ENCODE data around the gene OXCT2.
"Not testable (repeated sequence)": the region's sequence is repeated elsewhere in the genome, so short reads cannot be mapped to it uniquely, and the experiment has no call there.

OXCT2 gene

GRCh38 chr1:39771022-39771532, at the start of gene OXCT2:
Gene OXCT2 (minus strand): TSS chr1:39771348. CDS start chr1:39771255, 93 bp downstream.
- not testable (repeated sequence) for DNase-seq (ENCODE audit: low read depth)

- no peak for DNase-seq (ENCODE audit: low read depth)
Measured at GRCh38 chr1:39819091-39819812, 48.1 kb upstream of the OXCT2 start.

- DNase-seq (ENCODE audit: low read depth) = no peak
Measured at GRCh38 chr1:39818482-39818881, 47.3 kb upstream of the OXCT2 start.

GRCh38 chr1:39817091-39817932, 46.2 kb upstream of the OXCT2 start:
- DNase-seq (ENCODE audit: low read depth) = peak; percentile 51

- peak; percentile 43 for DNase-seq (ENCODE audit: low read depth)
Measured at GRCh38 chr1:39816415-39817090, 45.4 kb upstream of the OXCT2 start.

- DNase-seq (ENCODE audit: low read depth) = no peak
Measured at GRCh38 chr1:39812913-39813312, 41.8 kb upstream of the OXCT2 start.

- DNase-seq (ENCODE audit: low read depth) = no peak
Measured at GRCh38 chr1:39808784-39809517, 37.8 kb upstream of the OXCT2 start.

GRCh38 chr1:39805385-39805784, 34.2 kb upstream of the OXCT2 start:
- DNase-seq (ENCODE audit: low read depth) = no peak

- DNase-seq (ENCODE audit: low read depth) = no peak
Measured at GRCh38 chr1:39802496-39803260, 31.5 kb upstream of the OXCT2 start.

GRCh38 chr1:39800471-39800835, 29.3 kb upstream of the OXCT2 start:
- DNase-seq (ENCODE audit: low read depth) = no peak

- peak; percentile 54 for DNase-seq (ENCODE audit: low read depth)
Measured at GRCh38 chr1:39799770-39800470, 28.8 kb upstream of the OXCT2 start.

GRCh38 chr1:39798859-39799769, 28.0 kb upstream of the OXCT2 start:
- DNase-seq (ENCODE audit: low read depth) = peak; percentile 81

- no peak for DNase-seq (ENCODE audit: low read depth)
Measured at GRCh38 chr1:39795651-39796050, 24.5 kb upstream of the OXCT2 start.

- no peak for DNase-seq (ENCODE audit: low read depth)
Measured at GRCh38 chr1:39791838-39792237, 20.7 kb upstream of the OXCT2 start.

- no peak for DNase-seq (ENCODE audit: low read depth)
Measured at GRCh38 chr1:39789571-39790110, 18.5 kb upstream of the OXCT2 start.

GRCh38 chr1:39788758-39789570, 17.8 kb upstream of the OXCT2 start, which contains the start of gene BMP8B:
Gene BMP8B (minus strand): TSS chr1:39788865. CDS start chr1:39788485, 380 bp downstream.
- DNase-seq (ENCODE audit: low read depth) = peak; percentile 38

GRCh38 chr1:39788426-39788757, 17.2 kb upstream of the OXCT2 start:
- DNase-seq (ENCODE audit: low read depth) = no peak

GRCh38 chr1:39787964-39788363, 16.8 kb upstream of the OXCT2 start:
- not testable (repeated sequence) for DNase-seq (ENCODE audit: low read depth)

Measured in activated T-helper 1 cell treated with Interleukin-2 at 50 U/mL for 16 hours (primary cell).